GM19324 (cell line): ENCODE results near the gene MRPL50.
"Not testable (repeated sequence)": the region's sequence is repeated elsewhere in the genome, so short reads cannot be mapped to it uniquely, and the experiment has no call there.

Source experiments
- ATAC-seq: cut with Tn5 transposase; IDR thresholded peaks from one replicate; pipeline ENCODE4 v1.9.1; 2021; ENCODE audit warnings: mild to moderate bottlenecking, moderate library complexity; ENCODE audit not compliant: unreplicated experiment, low FRiP score

The MRPL50 gene

DNA sequence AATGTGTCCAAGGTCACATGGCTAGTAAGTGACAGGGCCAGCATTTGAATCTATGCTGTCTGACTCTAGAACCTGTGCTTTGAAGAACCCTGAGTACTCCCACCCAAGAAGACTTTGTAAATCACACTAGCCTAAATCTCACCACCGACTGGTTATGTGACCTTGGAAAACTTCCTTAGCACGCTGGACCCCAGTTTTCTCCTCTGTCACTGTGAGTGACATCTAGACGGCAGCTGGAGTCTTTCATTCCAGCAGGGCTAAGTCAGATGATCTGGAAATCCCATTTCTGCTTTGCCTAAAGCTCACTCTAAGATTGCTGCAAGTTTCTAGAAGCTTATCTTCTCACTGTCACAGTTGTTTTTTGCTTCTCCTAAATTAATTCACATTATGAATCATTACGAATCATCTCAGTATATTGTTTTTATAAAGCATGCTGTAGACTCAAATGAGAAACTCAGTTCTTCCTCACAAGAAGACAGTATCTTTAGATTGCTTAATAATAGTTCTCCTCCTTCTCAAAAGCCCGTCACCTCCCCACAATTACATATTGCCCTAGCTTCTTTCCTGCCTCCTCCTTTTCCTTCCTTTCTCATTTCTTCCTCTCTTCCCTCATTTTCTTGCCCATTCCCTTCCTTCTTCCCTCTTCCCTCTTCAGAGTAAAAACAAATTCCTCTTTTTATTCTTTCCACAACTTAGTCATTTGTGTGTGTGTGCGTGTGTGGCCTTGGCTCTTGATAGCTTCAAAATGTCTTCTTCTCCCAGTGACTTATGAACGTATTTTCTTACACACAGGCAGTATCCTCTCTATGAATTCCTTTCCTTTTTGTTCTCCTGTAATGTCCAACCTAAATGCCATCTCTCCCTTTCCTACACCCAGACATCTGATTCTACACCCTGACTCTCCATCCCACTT lies 20.4 kb upstream of the MRPL50 start:
- ATAC-seq: no peak

DNA sequence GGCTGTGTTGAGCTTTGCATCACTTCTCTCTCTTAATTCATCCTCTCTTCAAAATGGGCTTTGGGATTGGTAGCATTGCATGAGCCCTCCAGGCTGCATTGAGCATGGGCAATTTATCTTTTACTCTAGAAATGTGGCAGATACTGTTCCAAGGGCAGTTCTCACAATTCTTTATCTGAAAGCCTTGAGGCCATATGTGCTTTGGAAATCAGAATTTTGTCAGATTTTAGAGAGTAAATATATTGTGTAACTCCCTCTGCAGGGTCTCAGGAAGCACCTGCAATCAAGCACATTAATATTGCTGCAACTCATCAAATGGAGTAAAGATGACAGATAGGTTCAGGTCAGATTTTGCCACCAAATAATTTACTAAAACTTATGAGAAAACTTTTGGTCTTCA lies 19.6 kb upstream of the MRPL50 start:
- ATAC-seq: no peak

- ATAC-seq: no peak
These were observed 19.0 kb upstream of the MRPL50 start for GRCh38 chr9:101417389-101417788.

DNA sequence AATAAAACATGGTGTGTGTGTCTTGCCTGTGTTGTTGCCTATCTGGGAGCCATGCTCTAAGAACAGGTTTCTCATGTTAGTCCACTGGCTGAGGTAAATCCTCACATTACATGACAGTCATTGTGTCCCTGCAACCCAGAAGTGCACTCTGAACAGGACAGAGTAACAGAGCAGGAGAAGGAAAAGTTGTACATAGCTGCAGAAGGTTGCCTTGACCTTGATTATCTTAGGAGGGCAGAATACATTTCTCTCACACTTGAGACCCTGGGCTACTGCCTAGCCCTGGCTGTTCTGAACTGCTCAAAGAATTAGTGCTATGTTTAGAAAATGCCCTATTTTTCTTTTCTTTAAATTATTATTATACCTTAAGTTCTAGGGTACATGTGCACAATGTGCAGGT lies 17.2 kb upstream of the MRPL50 start:
- ATAC-seq: no peak

DNA sequence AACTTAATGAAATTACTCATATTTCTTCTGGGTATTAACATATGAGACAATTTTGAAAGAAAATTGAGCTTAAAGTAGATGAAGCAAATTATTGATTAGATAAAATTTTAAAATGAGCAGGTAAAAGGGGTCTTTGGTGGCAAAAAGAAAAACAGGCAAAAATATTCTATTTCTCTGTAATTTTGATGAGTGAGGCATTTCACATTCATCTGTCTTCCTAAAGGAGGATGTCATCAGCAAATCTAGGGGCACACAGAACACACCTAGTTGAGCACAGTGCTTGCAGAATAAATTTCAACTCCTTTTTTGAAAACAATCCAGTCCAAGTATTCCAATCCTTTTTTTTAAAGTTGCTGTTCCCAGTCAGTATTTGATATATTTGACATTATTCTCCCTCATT lies 16.4 kb upstream of the MRPL50 start:
- no peak for ATAC-seq

- ATAC-seq: no peak
These were observed 10.7 kb upstream of the MRPL50 start for GRCh38 chr9:101409079-101409477.

DNA sequence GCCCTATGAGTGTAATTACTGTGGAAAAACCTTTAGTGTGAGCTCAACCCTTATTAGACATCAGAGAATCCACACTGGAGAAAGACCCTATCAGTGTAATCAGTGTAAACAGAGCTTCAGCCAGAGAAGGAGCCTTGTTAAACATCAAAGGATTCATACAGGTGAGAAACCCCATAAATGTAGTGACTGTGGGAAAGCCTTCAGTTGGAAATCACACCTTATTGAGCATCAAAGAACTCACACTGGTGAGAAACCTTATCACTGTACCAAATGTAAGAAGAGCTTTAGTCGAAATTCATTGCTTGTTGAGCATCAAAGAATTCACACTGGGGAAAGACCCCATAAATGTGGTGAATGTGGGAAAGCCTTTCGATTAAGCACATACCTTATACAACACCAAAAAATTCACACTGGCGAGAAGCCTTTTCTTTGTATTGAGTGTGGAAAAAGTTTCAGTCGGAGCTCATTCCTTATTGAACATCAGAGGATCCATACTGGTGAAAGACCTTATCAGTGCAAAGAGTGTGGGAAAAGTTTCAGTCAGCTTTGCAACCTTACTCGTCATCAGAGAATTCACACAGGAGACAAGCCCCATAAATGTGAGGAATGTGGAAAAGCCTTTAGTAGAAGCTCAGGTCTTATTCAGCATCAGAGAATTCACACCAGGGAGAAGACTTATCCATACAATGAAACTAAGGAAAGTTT lies 10.1 kb upstream of the MRPL50 start:
- no peak for ATAC-seq

- ATAC-seq: no peak
These were observed 5.3 kb upstream of the MRPL50 start for GRCh38 chr9:101403516-101404285.

DNA sequence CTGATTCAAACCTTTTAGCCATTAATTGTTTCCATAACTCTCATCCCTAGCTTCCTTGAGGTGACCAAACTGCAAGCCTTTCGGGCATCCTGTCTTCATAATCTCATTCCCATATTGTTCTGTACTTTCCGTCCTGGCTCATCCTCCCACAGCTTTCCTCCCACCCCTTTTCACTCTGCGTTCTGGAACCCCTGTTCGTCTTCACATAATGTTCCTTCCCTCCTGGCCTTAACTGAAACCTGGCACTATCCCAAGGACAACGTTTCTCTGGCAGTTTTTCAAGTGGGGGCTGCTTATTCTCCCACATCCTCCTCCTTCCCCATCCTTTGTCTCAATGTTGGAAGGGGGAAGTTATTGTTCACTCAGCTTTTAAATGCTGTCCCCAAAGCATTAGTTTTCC lies 1.7 kb upstream of the MRPL50 start:
- no peak for ATAC-seq

GRCh38 chr9:101399643-101399970 lies 1.2 kb upstream of the MRPL50 start:
- ATAC-seq: no peak

- ATAC-seq: no peak
These were observed 668 bp upstream of the MRPL50 start for GRCh38 chr9:101398930-101399642.

DNA sequence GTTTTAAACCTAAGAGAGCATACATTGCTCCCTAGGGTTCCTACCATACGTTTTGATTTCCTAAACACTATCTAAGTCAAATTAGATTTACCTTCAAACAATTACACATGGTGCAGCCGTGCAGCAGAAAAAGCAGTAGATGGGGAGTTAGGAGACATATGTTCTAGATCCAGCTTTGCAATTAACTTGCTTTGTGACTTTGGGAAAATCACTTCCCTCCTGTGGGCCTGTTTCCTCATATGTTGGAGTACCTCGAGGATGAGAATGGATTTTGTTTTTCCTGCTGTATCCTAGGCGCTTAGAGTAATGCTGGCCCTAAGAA lies 711 bp downstream of the MRPL50 start:
- no peak for ATAC-seq

GRCh38 chr9:101394687-101395086 lies 3.7 kb downstream of the MRPL50 start:
- ATAC-seq: no peak

- ATAC-seq: no peak
These were observed 5.3 kb downstream of the MRPL50 start for GRCh38 chr9:101393135-101393534.

GRCh38 chr9:101388507-101388993 lies 9.9 kb downstream of the MRPL50 start:
- no peak for ATAC-seq

- ATAC-seq: no peak
These were observed 10.4 kb downstream of the MRPL50 start for GRCh38 chr9:101387871-101388506.

DNA sequence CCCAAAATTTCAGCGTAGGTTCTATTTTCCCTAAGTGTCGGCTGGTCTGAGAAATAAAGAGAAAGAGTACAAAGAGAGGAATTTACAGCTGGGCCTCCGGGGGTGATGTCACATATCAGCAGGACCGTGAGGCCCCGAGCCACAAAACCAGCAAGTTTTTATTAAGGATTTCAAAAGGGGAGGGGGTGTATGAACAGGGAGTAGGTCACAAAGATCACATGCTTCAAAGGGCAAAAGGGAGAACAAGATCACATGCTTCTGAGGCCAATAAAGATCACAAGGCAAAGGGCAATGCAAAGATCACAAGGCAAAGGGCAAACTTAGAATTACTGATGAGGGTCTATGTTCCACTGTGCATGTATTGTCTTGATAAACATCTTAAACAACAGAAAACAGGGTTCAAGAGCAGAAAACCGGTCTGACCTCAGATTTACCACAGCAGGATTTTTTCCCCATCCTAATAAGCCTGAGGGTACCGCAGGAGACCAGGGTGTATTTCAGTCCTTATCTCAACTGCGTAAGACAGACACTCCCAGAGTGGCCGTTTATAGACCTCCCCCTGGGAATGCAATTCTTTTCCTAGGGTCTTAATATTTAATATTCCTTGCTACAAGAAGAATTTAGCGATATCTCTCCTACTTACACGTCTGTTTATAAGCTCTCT lies 13.4 kb downstream of the MRPL50 start, which contains the start of gene BAAT:
TSS of gene BAAT (minus strand) at position 134 of the 664 bp plus-strand sequence. CDS start 13,602 bp downstream, outside the sequence.
- ATAC-seq: not testable (repeated sequence)

DNA sequence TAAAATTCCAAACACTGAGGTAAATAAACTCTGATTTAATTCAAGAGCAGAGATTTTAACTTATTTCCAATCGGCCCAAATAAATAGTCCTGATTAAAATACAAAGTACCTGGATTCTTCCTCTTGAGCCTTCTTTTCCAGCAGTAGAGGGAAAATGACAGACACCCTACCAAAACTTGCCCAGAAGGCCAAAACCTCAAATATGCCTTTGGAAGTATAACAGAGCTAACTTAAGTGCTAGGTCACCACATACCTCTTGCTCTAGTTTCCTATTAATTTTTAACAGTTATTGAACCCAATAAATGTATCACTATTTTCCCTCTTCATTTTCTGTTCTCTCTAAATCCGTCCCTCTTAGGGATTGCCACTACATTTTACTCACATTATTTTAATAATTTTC lies 15.1 kb downstream of the MRPL50 start:
- no peak for ATAC-seq

- no peak for ATAC-seq
These were observed 16.5 kb downstream of the MRPL50 start for GRCh38 chr9:101381833-101382342.
